OCI-LY1 (cell line): ENCODE results near the gene EEF1AKMT1.
"Not testable (repeated sequence)": the region's sequence is repeated elsewhere in the genome, so short reads cannot be mapped to it uniquely, and the experiment has no call there.

Experiments used
- EZH2 ChIP-seq: fragments of 200-600 bp; sonication (generic), shearing (Covaris generic); IDR thresholded peaks from 2 replicates; pipeline ENCODE4 v1.8.0; 2017; ENCODE audit warnings: borderline replicate concordance, mixed run types, mild to moderate bottlenecking, antibody characterized with exemption, low read length, moderate library complexity, mixed read lengths
- TF ChIP-seq, protein P1 (sequence below): fragments of 200-600 bp; sonication (generic), shearing (Covaris generic); IDR thresholded peaks from 2 replicates; pipeline ENCODE4 v1.5.1; 2017; ENCODE audit warnings: mild to moderate bottlenecking, antibody characterized with exemption, low read length, moderate library complexity, mixed read lengths

DNA sequence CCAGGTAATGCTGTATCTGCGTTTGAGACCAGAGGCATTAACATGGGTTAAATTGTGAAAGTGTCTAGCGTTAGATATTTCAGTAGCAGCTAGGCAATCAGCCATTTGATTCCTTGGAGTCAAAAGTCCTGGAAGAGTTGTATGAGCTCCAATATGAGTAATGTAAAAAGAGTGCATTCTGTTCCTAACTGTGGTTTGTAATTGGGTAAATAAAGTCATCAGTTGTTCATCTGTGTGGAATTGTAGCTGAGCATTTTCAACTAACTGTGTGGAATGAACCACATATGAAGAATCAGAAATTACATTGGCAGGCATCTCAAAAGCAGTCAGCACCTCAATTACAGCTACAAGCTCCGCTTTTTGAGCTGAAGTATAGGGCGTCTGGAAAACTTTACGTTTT is 92.3 kb downstream of the EEF1AKMT1 start:
- TF ChIP-seq, protein P1, sequence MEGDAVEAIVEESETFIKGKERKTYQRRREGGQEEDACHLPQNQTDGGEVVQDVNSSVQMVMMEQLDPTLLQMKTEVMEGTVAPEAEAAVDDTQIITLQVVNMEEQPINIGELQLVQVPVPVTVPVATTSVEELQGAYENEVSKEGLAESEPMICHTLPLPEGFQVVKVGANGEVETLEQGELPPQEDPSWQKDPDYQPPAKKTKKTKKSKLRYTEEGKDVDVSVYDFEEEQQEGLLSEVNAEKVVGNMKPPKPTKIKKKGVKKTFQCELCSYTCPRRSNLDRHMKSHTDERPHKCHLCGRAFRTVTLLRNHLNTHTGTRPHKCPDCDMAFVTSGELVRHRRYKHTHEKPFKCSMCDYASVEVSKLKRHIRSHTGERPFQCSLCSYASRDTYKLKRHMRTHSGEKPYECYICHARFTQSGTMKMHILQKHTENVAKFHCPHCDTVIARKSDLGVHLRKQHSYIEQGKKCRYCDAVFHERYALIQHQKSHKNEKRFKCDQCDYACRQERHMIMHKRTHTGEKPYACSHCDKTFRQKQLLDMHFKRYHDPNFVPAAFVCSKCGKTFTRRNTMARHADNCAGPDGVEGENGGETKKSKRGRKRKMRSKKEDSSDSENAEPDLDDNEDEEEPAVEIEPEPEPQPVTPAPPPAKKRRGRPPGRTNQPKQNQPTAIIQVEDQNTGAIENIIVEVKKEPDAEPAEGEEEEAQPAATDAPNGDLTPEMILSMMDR: not testable (repeated sequence)
- TF ChIP-seq EZH2: not testable (repeated sequence)
